SKM-1 (cell line): Measurements from ENCODE around the gene MTFP1.
"Not testable (repeated sequence)": the region's sequence is repeated elsewhere in the genome, so short reads cannot be mapped to it uniquely, and the experiment has no call there.

Experiments
- DNase-seq: peaks from one replicate; lab custom pipeline; 2025; ENCODE audit not compliant: unreplicated experiment; lab: John Stamatoyannopoulos, UW

Gene MTFP1

GRCh38 chr22:30425327-30425615, 297 bp upstream of the MTFP1 start:
- no peak for DNase-seq

GRCh38 chr22:30426388-30427353, 1.1 kb downstream of the MTFP1 start:
- DNase-seq = peak; percentile 53

GRCh38 chr22:30427871-30428270, 2.3 kb downstream of the MTFP1 start:
- DNase-seq = no peak

GRCh38 chr22:30429887-30430286, 4.3 kb downstream of the MTFP1 start:
- no peak for DNase-seq

GRCh38 chr22:30430933-30431332, 5.4 kb downstream of the MTFP1 start:
- DNase-seq = no peak

- DNase-seq = no peak
These were observed 6.5 kb downstream of the MTFP1 start for GRCh38 chr22:30432096-30432495.

- no peak for DNase-seq
These were observed 7.0 kb downstream of the MTFP1 start for GRCh38 chr22:30432520-30432919.

- no peak for DNase-seq
These were observed 7.7 kb downstream of the MTFP1 start for GRCh38 chr22:30433227-30433626.

GRCh38 chr22:30433773-30434172, 8.2 kb downstream of the MTFP1 start:
- DNase-seq = no peak

GRCh38 chr22:30434843-30435242, 9.3 kb downstream of the MTFP1 start:
- no peak for DNase-seq

- DNase-seq = no peak
These were observed 10.1 kb downstream of the MTFP1 start for GRCh38 chr22:30435674-30436126.

GRCh38 chr22:30436196-30436595, 10.6 kb downstream of the MTFP1 start:
- DNase-seq = no peak

GRCh38 chr22:30438559-30438958, 13.0 kb downstream of the MTFP1 start:
- DNase-seq = no peak

GRCh38 chr22:30439226-30439625, 13.7 kb downstream of the MTFP1 start:
- DNase-seq = no peak

- no peak for DNase-seq
These were observed 14.3 kb downstream of the MTFP1 start for GRCh38 chr22:30439836-30440235.

- no peak for DNase-seq
These were observed 15.5 kb downstream of the MTFP1 start for GRCh38 chr22:30441088-30441487.

GRCh38 chr22:30444632-30445437, 19.3 kb downstream of the MTFP1 start:
- DNase-seq = no peak

GRCh38 chr22:30445438-30446145, 20.0 kb downstream of the MTFP1 start:
- no peak for DNase-seq

- no peak for DNase-seq
These were observed 22.1 kb downstream of the MTFP1 start for GRCh38 chr22:30447656-30448055.

GRCh38 chr22:30451488-30451887, 25.9 kb downstream of the MTFP1 start:
- DNase-seq = not testable (repeated sequence)

- no peak for DNase-seq
These were observed 27.3 kb downstream of the MTFP1 start for GRCh38 chr22:30452861-30453260.
